ENCODE results near the gene SCYGR4. TPM values are rescaled to one million over a fixed set of nuclear protein-coding genes. Genes with fewer than 3 reads are reported as not detected.

The SCYGR4 gene, protein sequence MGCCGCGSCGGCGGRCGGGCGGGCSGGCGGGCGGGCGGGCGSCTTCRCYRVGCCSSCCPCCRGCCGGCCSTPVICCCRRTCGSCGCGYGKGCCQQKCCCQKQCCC
- polyA plus RNA-seq (not detected in 2 replicates), polyA minus RNA-seq (not detected in 2 replicates)

- TF ChIP-seq TAF1 (IDR thresholded peaks at IDR 0.05; ENCODE audit: low read depth) (no peak), RAD21 (conservative IDR thresholded peaks at IDR 0.05) (no peak), EZH2 (IDR thresholded peaks at IDR 0.05; ENCODE audit: borderline replicate concordance, insufficient read depth, low read length, poor library complexity, severe bottlenecking) (no peak), POLR2AphosphoS5 (IDR thresholded peaks at IDR 0.05) (no peak), MXI1 (conservative IDR thresholded peaks at IDR 0.05; ENCODE audit: poor library complexity, severe bottlenecking) (no peak), EP300 (conservative IDR thresholded peaks at IDR 0.05; ENCODE audit: poor library complexity, severe bottlenecking) (no peak), REST (IDR thresholded peaks at IDR 0.05; ENCODE audit: borderline replicate concordance) (no peak), SMC3 (conservative IDR thresholded peaks at IDR 0.05; ENCODE audit: poor library complexity) (no peak)
- TF ChIP-seq, protein P1, sequence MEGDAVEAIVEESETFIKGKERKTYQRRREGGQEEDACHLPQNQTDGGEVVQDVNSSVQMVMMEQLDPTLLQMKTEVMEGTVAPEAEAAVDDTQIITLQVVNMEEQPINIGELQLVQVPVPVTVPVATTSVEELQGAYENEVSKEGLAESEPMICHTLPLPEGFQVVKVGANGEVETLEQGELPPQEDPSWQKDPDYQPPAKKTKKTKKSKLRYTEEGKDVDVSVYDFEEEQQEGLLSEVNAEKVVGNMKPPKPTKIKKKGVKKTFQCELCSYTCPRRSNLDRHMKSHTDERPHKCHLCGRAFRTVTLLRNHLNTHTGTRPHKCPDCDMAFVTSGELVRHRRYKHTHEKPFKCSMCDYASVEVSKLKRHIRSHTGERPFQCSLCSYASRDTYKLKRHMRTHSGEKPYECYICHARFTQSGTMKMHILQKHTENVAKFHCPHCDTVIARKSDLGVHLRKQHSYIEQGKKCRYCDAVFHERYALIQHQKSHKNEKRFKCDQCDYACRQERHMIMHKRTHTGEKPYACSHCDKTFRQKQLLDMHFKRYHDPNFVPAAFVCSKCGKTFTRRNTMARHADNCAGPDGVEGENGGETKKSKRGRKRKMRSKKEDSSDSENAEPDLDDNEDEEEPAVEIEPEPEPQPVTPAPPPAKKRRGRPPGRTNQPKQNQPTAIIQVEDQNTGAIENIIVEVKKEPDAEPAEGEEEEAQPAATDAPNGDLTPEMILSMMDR (IDR thresholded peaks at IDR 0.05; ENCODE audit: poor library complexity, severe bottlenecking) = no peak
- H3K4me3 ChIP-seq (ENCODE audit: low read length) = no peak within 1 kb of the TSS
- H2AFZ ChIP-seq (ENCODE audit: low read depth, low read length) = no peak within 1 kb of the TSS
- H3K79me2 ChIP-seq (replicated peaks; ENCODE audit: insufficient read depth, low read length) = no peaks in the 10 kb centered on the region
- no peaks in the 10 kb centered on the region for H3K36me3 ChIP-seq (ENCODE audit: insufficient read depth, low read length)
- H3K4me2 ChIP-seq (ENCODE audit: low read length) = no peak within 1 kb of the TSS
- no peaks in the 10 kb centered on the region for H3F3A ChIP-seq (ENCODE audit: insufficient read depth, low read length, poor library complexity, severe bottlenecking)
- H3K9me3 ChIP-seq (ENCODE audit: low read length) = no peaks in the 10 kb centered on the region
- no peak within 1 kb of the TSS for H3K27ac ChIP-seq (ENCODE audit: low read length)
- H3K27me3 ChIP-seq (ENCODE audit: insufficient read depth, low read depth, low read length) = no peaks in the 10 kb centered on the region
- H4K20me1 ChIP-seq (ENCODE audit: insufficient read depth) = no peaks in the 10 kb centered on the region
- H3K9me2 ChIP-seq (ENCODE audit: insufficient read depth, low read length) = no peaks in the 10 kb centered on the region
- no peak within 1 kb of the TSS for H3K9ac ChIP-seq (ENCODE audit: low read length)
Observed at GRCh38 chr2:227617316-227618230, at the start of gene SCYGR4. TSS of gene SCYGR4 (plus strand) at chr2:227617498. CDS start at chr2:227617498, 0 bp downstream.

DNA sequence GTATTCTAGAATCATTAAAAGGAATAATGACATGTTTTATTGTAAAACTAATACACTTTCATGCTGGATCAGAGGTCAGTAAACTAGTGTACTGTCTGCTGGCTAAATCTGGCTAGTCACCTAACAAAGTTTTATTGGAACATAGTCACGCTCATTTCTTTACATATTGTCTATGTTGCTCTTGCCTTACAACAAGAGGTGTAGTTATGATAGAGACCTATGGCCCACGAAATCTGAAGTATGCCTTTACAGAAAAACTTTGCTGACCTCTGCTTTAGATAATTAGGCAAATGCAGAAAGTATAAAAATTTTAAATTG is 48.5 kb upstream of the SCYGR4 start:
- H3K9me3 ChIP-seq (ENCODE audit: low read length) = no peaks in the 10 kb centered on the region

More for the DNA sequence above, 48.5 kb upstream of the SCYGR4 start:
- no peaks in the 10 kb centered on the region for H3F3A ChIP-seq (ENCODE audit: insufficient read depth, low read length, poor library complexity, severe bottlenecking)
- H3K27ac ChIP-seq (ENCODE audit: low read length) = no peak overlapping the region
- TF ChIP-seq, protein P1 (IDR thresholded peaks at IDR 0.05; ENCODE audit: poor library complexity, severe bottlenecking) = no peak
- TF ChIP-seq POLR2AphosphoS5 (IDR thresholded peaks at IDR 0.05) = no peak
- no peak for TF ChIP-seq EZH2 (IDR thresholded peaks at IDR 0.05; ENCODE audit: borderline replicate concordance, insufficient read depth, low read length, poor library complexity, severe bottlenecking)
- TF ChIP-seq RAD21 (conservative IDR thresholded peaks at IDR 0.05) = no peak
- no peak for TF ChIP-seq TAF1 (IDR thresholded peaks at IDR 0.05; ENCODE audit: low read depth)
- TF ChIP-seq REST (IDR thresholded peaks at IDR 0.05; ENCODE audit: borderline replicate concordance) = no peak
- no peak for TF ChIP-seq EP300 (conservative IDR thresholded peaks at IDR 0.05; ENCODE audit: poor library complexity, severe bottlenecking)
- TF ChIP-seq SMC3 (conservative IDR thresholded peaks at IDR 0.05; ENCODE audit: poor library complexity) = no peak
- TF ChIP-seq MXI1 (conservative IDR thresholded peaks at IDR 0.05; ENCODE audit: poor library complexity, severe bottlenecking) = no peak
- H3K79me2 ChIP-seq (replicated peaks; ENCODE audit: insufficient read depth, low read length) = no peaks in the 10 kb centered on the region
- no peak overlapping the region for H3K4me2 ChIP-seq (ENCODE audit: low read length)
- no peak overlapping the region for H3K9ac ChIP-seq (ENCODE audit: low read length)
- no peaks in the 10 kb centered on the region for H3K27me3 ChIP-seq (ENCODE audit: insufficient read depth, low read depth, low read length)
- no peaks in the 10 kb centered on the region for H3K36me3 ChIP-seq (ENCODE audit: insufficient read depth, low read length)
- H3K4me3 ChIP-seq (ENCODE audit: low read length) = no peak overlapping the region
- no peaks in the 10 kb centered on the region for H4K20me1 ChIP-seq (ENCODE audit: insufficient read depth)
- H3K9me2 ChIP-seq (ENCODE audit: insufficient read depth, low read length) = no peaks in the 10 kb centered on the region
- H2AFZ ChIP-seq (ENCODE audit: low read depth, low read length) = no peak overlapping the region
